H4 (cell line): Measurements from ENCODE around the gene SYT11. TPM values are rescaled to one million over a fixed set of nuclear protein-coding genes. Genes with fewer than 3 reads are reported as not detected.

ENCODE experiments used
- total RNA-seq: library from RNA; depleted of rRNA; stranded (reverse); fragments of >200 nt; shearing (Covaris generic); gene quantifications from 2 replicates; pipeline ENCODE4 v1.2.3, GENCODE V29; 2014; rRNA removed

Gene SYT11
- total RNA-seq, 1 experiment from 2014 or later: 2.9 TPM

Other genes starting within 250 kb of the SYT11 start
- gene MSTO1, start 249.3 kb upstream of the SYT11 start, total RNA-seq: 23.4 and 24.0 TPM in 2 replicates
- gene YY1AP1, start 170.8 kb upstream of the SYT11 start, total RNA-seq: 26.3 and 43.9 TPM in 2 replicates
- 60.9 and 100 TPM in 2 replicates for gene DAP3, start 170.5 kb upstream of the SYT11 start, total RNA-seq
- gene GON4L, start 2.4 kb upstream of the SYT11 start, total RNA-seq: 7.1 and 11.0 TPM in 2 replicates
- gene RIT1, start 51.8 kb downstream of the SYT11 start, total RNA-seq: 45.8 and 46.5 TPM in 2 replicates
- gene KHDC4, start 74.8 kb downstream of the SYT11 start, total RNA-seq: 14.9 and 22.3 TPM in 2 replicates
- gene RXFP4, start 82.1 kb downstream of the SYT11 start, total RNA-seq: not detected in 2 replicates
- gene ARHGEF2, start 119.0 kb downstream of the SYT11 start, total RNA-seq: 57.1 and 64.2 TPM in 2 replicates
- 874 and 1,103 TPM in 2 replicates for gene SSR2, start 161.4 kb downstream of the SYT11 start, total RNA-seq
- gene UBQLN4, start 194.2 kb downstream of the SYT11 start, total RNA-seq: 23.0 and 24.4 TPM in 2 replicates
- 66.7 and 84.8 TPM in 2 replicates for gene LAMTOR2, start 195.2 kb downstream of the SYT11 start, total RNA-seq
- gene RAB25, start 201.6 kb downstream of the SYT11 start, total RNA-seq: 0.19 TPM in 1 of 2 replicates, not detected in the other
- 2.8 and 4.5 TPM in 2 replicates for gene MEX3A, start 222.9 kb downstream of the SYT11 start, total RNA-seq